ENCODE data around the gene S100B.

S100B gene

DNA sequence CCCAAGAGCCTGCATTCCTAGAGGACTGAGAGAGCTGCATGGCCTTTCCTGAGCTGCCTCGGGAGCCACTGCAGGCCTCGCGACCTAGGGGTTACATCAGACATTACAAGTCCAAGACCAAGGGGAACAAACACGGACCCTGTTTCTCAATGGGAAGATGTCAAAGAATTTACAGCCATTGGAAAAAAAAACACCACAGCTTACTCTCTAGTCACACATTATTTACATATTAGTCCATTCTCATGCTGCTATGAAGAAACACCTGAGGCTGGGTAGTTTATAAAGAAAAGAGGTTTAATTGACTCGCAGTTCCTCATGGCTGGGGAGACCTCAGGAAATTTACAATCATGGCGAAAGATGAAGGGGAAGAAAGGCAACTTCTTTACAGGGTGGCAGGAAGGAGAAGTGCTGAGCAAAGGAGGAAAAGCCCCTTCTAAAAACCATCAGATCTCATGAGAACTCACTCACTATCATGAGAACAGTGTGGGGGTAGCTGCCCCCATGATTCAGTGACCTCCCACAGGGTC lies 22.2 kb upstream of the S100B start:
- TF ChIP-seq TCF12 (IDR thresholded peaks at IDR 0.05; ENCODE audit: low read depth) (no peak), NFIC (IDR thresholded peaks at IDR 0.05) (no peak), CREB1 (IDR thresholded peaks at IDR 0.05; ENCODE audit: low read depth) (no peak), TEAD4 (IDR thresholded peaks at IDR 0.05) (no peak)

DNA sequence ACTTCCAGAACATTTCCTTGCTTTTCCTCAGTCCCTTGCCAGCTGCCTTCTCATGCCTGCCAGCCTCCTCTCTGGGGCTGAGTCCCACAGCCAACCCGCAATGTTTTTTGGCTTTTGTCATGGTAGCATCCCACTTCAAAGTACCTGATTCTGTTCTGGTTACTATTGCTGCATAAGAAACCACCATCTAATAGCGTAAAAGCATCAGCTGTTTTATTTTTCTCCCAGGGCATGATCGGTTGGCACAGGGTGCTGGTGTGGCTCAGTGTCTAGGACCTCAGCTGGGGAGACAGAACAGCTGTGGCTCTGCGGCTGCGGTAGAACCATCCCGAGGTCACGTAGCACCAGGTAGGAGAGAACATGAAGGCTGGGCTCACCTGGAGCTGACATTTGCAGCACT lies 21.7 kb upstream of the S100B start:
- TF ChIP-seq, protein P1, sequence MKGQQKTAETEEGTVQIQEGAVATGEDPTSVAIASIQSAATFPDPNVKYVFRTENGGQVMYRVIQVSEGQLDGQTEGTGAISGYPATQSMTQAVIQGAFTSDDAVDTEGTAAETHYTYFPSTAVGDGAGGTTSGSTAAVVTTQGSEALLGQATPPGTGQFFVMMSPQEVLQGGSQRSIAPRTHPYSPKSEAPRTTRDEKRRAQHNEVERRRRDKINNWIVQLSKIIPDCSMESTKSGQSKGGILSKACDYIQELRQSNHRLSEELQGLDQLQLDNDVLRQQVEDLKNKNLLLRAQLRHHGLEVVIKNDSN (IDR thresholded peaks at IDR 0.05) = no peak
- TF ChIP-seq CREB1 (IDR thresholded peaks at IDR 0.05; ENCODE audit: low read depth) (no peak), EP300 (IDR thresholded peaks at IDR 0.05; ENCODE audit: borderline replicate concordance) (no peak), TCF12 (IDR thresholded peaks at IDR 0.05; ENCODE audit: low read depth) (no peak), ZBTB7A (IDR thresholded peaks at IDR 0.05; ENCODE audit: low read depth) (no peak), TAF1 (IDR thresholded peaks at IDR 0.05; ENCODE audit: low read depth) (no peak), NFIC (IDR thresholded peaks at IDR 0.05) (no peak), FOXM1 (IDR thresholded peaks at IDR 0.05; ENCODE audit: borderline replicate concordance, low read depth) (no peak)

DNA sequence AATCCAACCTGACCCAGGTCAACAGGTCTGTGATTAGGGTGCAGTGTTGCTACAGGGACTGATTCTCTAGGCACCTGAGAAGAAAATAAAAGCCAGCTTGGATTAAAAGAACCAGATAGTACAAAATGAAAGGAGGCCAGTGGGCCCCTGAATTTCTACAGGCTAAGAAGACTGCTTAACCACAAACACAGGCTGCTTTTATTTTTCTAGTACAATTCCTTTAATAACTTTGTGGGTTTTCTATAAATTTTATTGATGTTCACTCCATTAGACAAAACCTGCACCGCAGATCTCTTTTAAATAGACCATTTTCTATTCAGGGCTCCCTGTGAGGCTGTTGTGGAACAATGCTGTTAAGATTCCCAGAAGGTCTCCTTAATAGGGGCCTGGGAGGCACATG lies 20.9 kb upstream of the S100B start:
- TF ChIP-seq FOXM1 (IDR thresholded peaks at IDR 0.05; ENCODE audit: borderline replicate concordance, low read depth) (no peak), CEBPB (IDR thresholded peaks at IDR 0.05) (no peak), YY1 (IDR thresholded peaks at IDR 0.05; ENCODE audit: low read depth) (no peak), CREB1 (IDR thresholded peaks at IDR 0.05; ENCODE audit: low read depth) (no peak), TCF12 (IDR thresholded peaks at IDR 0.05; ENCODE audit: low read depth) (no peak), EGR1 (IDR thresholded peaks at IDR 0.05) (no peak), NFIC (IDR thresholded peaks at IDR 0.05) (no peak), ZBTB7A (IDR thresholded peaks at IDR 0.05; ENCODE audit: low read depth) (no peak)
- TF ChIP-seq, protein P2, sequence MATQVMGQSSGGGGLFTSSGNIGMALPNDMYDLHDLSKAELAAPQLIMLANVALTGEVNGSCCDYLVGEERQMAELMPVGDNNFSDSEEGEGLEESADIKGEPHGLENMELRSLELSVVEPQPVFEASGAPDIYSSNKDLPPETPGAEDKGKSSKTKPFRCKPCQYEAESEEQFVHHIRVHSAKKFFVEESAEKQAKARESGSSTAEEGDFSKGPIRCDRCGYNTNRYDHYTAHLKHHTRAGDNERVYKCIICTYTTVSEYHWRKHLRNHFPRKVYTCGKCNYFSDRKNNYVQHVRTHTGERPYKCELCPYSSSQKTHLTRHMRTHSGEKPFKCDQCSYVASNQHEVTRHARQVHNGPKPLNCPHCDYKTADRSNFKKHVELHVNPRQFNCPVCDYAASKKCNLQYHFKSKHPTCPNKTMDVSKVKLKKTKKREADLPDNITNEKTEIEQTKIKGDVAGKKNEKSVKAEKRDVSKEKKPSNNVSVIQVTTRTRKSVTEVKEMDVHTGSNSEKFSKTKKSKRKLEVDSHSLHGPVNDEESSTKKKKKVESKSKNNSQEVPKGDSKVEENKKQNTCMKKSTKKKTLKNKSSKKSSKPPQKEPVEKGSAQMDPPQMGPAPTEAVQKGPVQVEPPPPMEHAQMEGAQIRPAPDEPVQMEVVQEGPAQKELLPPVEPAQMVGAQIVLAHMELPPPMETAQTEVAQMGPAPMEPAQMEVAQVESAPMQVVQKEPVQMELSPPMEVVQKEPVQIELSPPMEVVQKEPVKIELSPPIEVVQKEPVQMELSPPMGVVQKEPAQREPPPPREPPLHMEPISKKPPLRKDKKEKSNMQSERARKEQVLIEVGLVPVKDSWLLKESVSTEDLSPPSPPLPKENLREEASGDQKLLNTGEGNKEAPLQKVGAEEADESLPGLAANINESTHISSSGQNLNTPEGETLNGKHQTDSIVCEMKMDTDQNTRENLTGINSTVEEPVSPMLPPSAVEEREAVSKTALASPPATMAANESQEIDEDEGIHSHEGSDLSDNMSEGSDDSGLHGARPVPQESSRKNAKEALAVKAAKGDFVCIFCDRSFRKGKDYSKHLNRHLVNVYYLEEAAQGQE (IDR thresholded peaks at IDR 0.05; ENCODE audit: low read depth) = no peak
- TF ChIP-seq, protein P3, sequence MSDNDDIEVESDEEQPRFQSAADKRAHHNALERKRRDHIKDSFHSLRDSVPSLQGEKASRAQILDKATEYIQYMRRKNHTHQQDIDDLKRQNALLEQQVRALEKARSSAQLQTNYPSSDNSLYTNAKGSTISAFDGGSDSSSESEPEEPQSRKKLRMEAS (IDR thresholded peaks at IDR 0.05) = no peak
- TF ChIP-seq, protein P1 (IDR thresholded peaks at IDR 0.05) = no peak

DNA sequence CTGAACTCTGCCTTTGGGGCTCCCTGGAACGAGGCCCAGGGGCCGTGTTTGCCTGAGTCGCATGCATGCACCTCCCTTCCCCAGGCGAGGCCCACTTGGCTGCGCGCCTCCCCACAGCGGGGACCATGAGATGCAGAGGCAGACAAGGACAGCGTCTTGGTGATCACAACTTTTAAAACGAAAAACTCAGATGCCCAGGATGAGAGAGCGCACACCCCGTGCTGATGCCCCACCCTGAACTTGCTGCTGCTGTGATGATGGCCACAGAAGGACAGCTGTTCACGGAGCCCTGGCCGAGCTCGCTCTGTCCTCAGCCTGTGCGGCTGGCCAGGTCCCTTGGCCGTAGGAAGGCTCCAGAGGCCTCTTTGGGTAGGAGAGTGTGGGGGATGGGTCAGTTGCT lies 19.2 kb upstream of the S100B start:
- no peak for TF ChIP-seq TEAD4 (IDR thresholded peaks at IDR 0.05)
- TF ChIP-seq CEBPB (IDR thresholded peaks at IDR 0.05) = no peak
- TF ChIP-seq ZBTB7A (IDR thresholded peaks at IDR 0.05; ENCODE audit: low read depth) = no peak
- no peak for TF ChIP-seq EP300 (IDR thresholded peaks at IDR 0.05; ENCODE audit: borderline replicate concordance)
- TF ChIP-seq YY1 (IDR thresholded peaks at IDR 0.05; ENCODE audit: low read depth) = no peak

DNA sequence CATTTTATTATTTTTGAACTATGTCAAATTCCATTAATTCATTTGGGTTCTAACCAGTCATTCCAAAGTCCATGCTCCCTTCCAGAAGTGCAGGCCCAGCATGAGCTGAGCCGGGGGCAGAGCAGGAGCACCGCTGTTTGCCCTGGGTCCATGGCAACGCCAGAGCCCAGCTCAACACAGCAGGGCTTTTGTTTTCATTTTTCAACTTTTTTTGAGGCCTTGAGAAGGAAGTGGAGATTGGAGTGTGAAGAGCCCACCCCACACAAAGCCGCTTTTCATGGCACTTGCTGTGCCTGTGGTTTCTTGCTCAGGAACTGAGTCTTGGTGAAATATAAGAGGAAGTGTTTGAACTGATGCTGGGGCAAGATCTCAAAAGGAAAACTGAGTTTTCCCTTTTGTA lies 17.3 kb upstream of the S100B start:
- TF ChIP-seq ZBTB7A (IDR thresholded peaks at IDR 0.05; ENCODE audit: low read depth) (no peak), CREB1 (IDR thresholded peaks at IDR 0.05; ENCODE audit: low read depth) (no peak), EGR1 (IDR thresholded peaks at IDR 0.05) (no peak), TEAD4 (IDR thresholded peaks at IDR 0.05) (no peak), EP300 (IDR thresholded peaks at IDR 0.05; ENCODE audit: borderline replicate concordance) (no peak), CEBPB (IDR thresholded peaks at IDR 0.05) (no peak), TCF12 (IDR thresholded peaks at IDR 0.05; ENCODE audit: low read depth) (no peak), RAD21 (IDR thresholded peaks at IDR 0.05; ENCODE audit: low read depth) (no peak), TAF1 (IDR thresholded peaks at IDR 0.05; ENCODE audit: low read depth) (no peak), YY1 (IDR thresholded peaks at IDR 0.05; ENCODE audit: low read depth) (no peak), NFIC (IDR thresholded peaks at IDR 0.05) (no peak), FOXM1 (IDR thresholded peaks at IDR 0.05; ENCODE audit: borderline replicate concordance, low read depth) (no peak)
- TF ChIP-seq, protein P3 (IDR thresholded peaks at IDR 0.05) = no peak
- TF ChIP-seq, protein P2 (IDR thresholded peaks at IDR 0.05; ENCODE audit: low read depth) = no peak
- TF ChIP-seq, protein P1 (IDR thresholded peaks at IDR 0.05) = no peak
